ENCODE data around the gene EHBP1L1.

EHBP1L1 gene
- 97.4 to 355 (median 174) reads per million in 17 experiments for total RNA-seq

DNA sequence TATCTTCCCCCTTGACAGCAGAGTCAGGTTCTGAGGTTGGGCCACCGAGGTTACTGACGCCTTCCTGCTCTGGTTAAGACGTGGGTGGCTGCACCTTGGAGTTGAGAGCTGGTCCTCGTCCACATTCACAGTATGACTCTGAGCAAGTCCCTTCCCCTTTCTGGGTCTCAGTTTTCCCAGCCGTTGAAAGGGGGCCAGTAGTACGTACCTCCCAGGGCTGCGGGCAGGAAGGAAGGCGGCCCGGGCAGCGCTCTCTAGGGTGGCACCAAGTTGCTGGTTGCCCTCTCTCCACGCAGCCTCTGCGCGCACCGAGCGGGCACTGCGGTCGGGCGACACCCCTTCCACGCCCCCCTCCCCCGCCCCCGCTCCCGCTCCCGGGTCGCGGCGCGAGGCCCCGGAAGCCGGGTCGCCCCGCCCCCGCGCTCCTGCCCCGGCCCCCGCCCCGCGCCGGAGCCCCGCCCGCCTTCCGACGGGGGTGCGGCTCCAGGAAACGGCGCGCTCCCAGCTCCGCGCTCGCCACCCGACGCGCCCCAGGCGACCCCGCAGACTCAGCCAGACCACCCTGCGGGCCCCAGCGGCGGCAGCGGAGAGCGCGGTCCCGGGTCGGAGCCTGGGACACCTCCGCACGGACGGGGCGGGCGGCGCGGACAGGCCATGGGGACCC lies at the start of gene EHBP1L1:
Gene EHBP1L1, plus strand, starts transcription at position 486 of the 664 bp plus-strand sequence. CDS start 250 bp downstream, outside the sequence.
- peak; percentile 77 to 95 (median 92) for DNase-seq

GRCh38 chr11:65526744-65527143 lies 49.1 kb upstream of the EHBP1L1 start:
- DNase-seq, result peak in 1 of 4 experiments; percentile 0

DNA sequence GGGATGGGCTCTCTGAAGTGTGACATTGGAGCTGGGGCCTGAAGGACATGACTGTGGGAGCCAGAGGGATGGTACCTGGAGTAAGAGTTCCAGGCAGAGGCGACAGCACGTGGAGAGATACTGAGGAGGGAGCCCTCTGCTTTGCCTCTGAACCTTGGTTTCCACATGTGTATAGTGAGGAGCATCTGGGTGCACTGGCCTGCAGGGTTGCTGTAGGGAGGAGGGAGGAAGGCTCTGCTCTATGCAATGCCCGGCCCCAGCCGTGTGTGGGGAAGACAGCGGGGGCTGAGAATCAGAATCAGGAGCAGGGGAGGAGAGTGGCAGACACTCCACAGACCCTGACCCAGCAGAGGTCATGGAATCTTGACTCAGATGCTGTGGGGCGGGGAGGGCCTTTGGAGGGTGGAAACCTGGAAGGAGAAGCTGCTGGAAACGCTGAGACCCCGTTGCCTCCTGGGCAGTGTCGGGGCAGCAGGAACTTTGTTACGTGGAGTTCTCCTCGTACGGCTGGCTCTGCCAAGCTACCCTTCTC lies 47.0 kb upstream of the EHBP1L1 start:
- DNase-seq, result peak in 1 of 4 experiments; percentile 0

- peak in 1 of 4 experiments; percentile 1 for DNase-seq
These were observed 46.2 kb upstream of the EHBP1L1 start for GRCh38 chr11:65529475-65530156.

DNA sequence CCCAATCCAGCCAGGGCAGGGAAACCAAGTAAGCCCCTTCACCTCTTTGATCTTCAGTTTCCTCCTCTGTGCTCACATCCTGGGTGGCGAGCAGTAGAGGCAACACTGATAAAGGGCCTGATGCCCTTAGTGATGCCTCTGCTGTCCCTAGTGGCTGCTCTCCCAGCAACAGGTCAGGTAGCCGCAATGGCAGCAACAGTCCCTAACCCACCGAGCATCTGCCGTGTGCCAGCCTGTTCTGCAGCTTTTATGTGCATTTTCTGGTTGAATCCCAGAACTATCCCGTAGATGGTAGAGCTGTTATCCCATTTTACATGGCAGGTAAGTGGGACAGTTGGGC lies 45.7 kb upstream of the EHBP1L1 start:
- DNase-seq, result peak in 1 of 4 experiments; percentile 2

DNA sequence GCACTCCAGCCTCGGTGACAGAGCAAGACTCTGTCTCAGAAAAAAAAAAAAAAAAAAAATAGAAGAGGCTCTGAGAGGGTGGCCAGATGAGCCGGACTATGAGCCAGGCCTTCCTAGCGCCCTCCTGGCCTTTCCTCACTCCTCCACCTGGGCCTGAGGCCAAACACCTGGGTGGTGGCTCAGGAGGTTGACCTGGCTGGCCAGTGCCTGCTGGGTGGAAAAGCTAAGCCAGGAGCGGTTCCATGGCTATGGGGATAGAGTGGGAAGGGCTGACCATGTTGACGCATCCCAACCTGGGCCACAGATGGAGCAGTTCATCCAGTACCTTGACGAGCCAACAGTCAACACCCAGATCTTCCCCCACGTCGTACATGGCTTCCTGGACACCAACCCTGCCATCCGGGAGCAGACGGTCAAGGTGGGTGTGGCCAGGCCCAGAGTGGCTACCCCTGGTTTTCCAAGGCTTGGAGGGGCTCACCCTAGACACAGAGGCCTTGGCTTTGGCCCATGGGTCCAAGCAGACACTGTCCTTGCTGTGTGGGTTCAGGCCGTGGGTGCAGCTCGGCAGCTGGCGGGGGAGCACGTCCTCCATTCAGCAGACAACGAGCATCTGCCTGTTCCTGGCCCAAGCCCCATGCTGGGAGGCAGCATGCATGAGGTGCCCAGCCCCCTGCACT lies 43.3 kb upstream of the EHBP1L1 start:
- DNase-seq, result peak in 1 of 4 experiments; percentile 2

DNA sequence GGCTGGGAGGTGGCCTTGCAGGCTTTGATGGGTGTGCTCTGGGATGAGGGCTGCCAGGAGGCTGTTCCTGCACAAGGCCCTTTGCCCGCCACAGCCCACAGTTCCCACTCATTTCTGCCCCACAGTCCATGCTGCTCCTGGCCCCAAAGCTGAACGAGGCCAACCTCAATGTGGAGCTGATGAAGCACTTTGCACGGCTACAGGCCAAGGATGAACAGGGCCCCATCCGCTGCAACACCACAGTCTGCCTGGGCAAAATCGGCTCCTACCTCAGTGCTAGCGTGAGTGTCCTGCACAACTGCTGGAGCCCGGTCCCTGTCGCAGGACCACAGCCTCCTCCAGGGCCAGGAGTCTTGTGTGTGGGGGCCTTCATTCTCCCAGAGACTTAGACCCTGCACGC lies 40.8 kb upstream of the EHBP1L1 start:
- peak in 1 of 4 experiments; percentile 0 for DNase-seq

DNA sequence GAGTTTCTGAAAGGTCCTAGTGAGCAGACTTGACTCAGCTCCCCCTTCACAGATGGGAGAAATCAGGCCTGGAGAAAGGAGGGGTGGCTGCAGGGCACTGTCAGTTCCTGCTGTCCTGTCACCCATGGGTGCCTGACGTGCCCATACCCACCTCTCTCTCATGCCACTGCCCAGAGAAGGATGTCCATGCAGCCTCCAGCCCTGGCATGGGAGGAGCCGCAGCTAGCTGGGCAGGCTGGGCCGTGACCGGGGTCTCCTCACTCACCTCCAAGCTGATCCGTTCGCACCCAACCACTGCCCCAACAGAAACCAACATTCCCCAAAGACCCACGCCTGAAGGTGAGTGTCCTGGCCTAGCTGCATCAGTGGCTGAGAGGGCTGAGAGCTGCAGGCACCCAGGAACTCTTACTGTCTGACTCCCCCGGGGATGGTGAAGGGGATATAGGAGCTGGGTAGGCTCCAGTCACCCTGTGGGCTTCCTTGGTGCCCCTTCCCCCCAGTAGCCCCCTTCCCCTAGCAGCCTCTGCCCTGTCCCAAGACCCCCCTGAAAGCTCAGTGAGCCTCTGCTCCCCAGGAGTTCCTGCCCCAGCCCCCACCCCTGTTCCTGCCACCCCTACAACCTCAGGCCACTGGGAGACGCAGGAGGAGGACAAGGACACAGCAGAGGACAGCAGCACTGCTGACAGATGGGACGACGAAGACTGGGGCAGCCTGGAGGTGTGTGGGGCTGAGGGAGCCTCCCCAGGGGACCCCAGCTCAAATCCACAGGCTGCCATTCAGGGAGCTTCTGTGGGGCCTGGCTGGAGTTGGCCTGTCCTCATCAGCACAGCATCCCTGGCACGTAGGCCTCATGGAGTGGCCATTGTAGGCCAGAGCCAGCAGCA lies 39.2 kb upstream of the EHBP1L1 start:
- peak in 1 of 4 experiments; percentile 1 for DNase-seq

DNA sequence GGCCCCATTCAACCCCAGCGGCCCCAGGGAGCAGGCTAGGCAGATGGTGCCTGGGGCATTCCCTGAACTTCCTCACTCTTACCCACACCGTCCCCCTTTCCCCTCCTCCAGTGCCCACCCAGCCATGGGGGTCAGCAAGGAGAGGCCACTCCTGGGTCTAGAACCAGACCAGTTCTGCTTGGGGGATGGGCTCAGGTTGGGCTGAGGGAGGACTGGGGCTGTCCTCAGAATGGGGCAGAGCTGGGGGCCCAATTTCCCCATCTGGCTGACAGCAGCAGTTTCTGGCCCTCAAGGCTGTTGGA lies 38.6 kb upstream of the EHBP1L1 start:
- no peak for DNase-seq

DNA sequence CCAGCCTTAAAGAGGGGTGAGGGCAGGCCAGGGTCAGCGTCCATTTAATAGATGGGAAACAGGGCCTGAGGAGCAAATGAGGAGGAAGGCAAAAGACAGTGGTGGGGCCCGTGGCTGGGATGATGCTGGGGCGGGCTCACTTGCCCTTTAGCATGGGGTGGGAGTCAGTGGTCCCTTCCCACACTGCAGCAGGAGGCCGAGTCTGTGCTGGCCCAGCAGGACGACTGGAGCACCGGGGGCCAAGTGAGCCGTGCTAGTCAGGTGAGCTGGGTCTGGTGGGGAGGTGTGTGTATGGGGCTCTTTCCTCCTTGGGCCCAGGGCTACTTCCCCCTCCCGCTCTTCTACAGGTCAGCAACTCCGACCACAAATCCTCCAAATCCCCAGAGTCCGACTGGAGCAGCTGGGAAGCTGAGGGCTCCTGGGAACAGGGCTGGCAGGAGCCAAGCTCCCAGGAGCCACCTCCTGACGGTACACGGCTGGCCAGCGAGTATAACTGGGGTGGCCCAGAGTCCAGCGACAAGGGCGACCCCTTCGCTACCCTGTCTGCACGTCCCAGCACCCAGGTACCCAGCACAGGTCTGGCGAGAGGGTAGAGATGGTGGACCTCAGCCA lies 38.1 kb upstream of the EHBP1L1 start:
- peak in 1 of 4 experiments; percentile 2 for DNase-seq

GRCh38 chr11:65538232-65538914 lies 37.5 kb upstream of the EHBP1L1 start:
- DNase-seq, result no peak

GRCh38 chr11:65538915-65539743 lies 36.7 kb upstream of the EHBP1L1 start:
- no peak for DNase-seq

DNA sequence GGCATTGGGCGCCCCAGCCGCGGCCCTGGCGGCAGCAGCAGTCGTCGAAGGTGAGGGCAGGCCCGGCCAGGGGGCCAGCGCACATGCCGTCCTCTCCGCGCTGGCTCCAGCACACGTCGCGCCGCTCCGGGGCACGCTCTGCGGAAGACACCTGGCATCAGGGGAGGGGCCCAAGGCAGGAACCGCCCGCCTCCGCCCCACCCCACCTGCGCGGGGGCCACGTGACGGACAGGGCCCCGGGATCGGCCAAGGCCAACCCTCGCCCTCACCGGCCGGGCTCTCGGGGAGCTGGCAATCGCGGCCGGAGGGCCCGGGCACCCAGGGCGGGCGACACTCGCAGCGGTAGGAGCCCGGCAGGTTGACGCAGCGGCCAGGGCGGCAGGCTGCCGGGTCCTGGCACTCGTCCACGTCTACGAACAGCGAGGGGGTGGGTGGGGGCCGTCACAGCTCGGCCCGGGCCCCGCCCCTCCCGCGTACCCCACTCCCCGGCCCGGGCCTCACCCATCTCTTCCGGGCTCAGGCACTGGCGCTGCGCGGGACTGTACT lies 36.0 kb upstream of the EHBP1L1 start:
- no peak for DNase-seq

- DNase-seq, result peak; percentile 93 to 98 (median 98)
These were observed 35.4 kb upstream of the EHBP1L1 start for GRCh38 chr11:65540290-65541092.

GRCh38 chr11:65541093-65541982 lies 34.5 kb upstream of the EHBP1L1 start:
- peak in 1 of 4 experiments; percentile 16 for DNase-seq

DNA sequence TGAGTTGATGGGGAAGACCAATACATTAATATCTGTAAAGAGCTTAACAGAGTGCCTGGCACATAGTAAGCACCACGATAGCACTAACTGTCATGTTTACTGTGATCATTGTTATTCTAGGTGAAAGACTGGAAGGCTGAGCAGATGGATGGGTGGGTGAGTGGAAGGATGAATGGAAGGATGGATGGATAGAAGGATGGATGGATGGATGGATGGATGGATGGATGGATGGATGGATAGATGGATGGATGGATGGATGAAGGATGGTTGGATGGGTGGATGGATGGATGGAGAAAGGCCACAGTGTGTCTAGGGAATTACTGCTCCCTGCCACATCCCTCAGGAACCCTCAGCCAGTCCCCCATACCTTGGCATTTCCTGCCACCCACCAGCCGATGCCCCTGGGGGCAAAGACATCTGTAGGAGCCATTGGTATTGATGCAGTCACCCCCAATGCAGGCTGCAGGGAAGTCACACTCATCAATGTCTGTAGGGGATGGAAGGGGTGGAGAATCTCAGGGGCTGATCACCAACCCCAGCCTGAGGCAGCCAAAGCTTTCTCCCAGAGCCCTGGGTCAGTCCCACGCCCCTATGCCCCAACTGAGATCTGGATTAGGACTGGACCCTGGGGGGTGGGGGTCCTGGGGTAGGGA lies 33.0 kb upstream of the EHBP1L1 start:
- no peak for DNase-seq

DNA sequence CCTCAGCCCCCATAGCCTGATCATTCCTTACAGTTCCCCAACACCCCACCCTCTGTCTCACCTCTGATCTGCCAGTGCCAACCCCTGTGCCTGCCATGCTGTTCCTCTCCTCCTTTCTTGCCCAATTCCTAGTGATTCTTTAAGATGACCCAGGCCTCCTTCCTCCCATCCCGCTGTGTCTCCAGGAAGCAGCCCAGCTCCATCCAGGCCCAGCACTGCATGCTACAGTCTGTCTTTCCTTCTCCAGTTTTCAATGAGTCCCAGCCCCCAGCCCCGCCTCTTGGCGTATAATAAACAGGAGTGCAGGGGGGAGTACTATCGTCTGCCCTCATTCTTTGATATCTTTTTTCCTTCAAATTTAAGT lies 30.0 kb upstream of the EHBP1L1 start:
- peak in 1 of 4 experiments; percentile 17 for DNase-seq
